GM12864 (cell line): Measurements from ENCODE around the gene NEDD9.
A peak's percentile ranks its signal among the peaks of the same experiment; 100 is the strongest.

Experiments used
- DNase-seq: peaks from one replicate; pipeline ENCODE4 v3.0.0-alpha.2; 2011; ENCODE audit warnings: low read depth
- H3K4me3 ChIP-seq: 2 replicates; pipeline ENCODE4 v1.5.1; 2011; ENCODE audit warnings: mild to moderate bottlenecking, low read depth, low read length, control low read depth
- TF ChIP-seq, protein P1 (sequence below): IDR thresholded peaks from 2 replicates; pipeline ENCODE4 v1.5.1; 2011; ENCODE audit warnings: low read depth, mild to moderate bottlenecking, moderate library complexity, low read length, control low read depth, inconsistent platforms; ENCODE audit errors: missing control alignments

The NEDD9 gene

GRCh38 chr6:11153447-11153846 lies 79.0 kb downstream of the NEDD9 start:
- TF ChIP-seq, protein P1, sequence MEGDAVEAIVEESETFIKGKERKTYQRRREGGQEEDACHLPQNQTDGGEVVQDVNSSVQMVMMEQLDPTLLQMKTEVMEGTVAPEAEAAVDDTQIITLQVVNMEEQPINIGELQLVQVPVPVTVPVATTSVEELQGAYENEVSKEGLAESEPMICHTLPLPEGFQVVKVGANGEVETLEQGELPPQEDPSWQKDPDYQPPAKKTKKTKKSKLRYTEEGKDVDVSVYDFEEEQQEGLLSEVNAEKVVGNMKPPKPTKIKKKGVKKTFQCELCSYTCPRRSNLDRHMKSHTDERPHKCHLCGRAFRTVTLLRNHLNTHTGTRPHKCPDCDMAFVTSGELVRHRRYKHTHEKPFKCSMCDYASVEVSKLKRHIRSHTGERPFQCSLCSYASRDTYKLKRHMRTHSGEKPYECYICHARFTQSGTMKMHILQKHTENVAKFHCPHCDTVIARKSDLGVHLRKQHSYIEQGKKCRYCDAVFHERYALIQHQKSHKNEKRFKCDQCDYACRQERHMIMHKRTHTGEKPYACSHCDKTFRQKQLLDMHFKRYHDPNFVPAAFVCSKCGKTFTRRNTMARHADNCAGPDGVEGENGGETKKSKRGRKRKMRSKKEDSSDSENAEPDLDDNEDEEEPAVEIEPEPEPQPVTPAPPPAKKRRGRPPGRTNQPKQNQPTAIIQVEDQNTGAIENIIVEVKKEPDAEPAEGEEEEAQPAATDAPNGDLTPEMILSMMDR = no peak
- DNase-seq = no peak
- no peak overlapping the region for H3K4me3 ChIP-seq

GRCh38 chr6:11152581-11152980 lies 79.9 kb downstream of the NEDD9 start:
- TF ChIP-seq, protein P1 = no peak
- no peak overlapping the region for H3K4me3 ChIP-seq
- no peak for DNase-seq

GRCh38 chr6:11151488-11151887 lies 81.0 kb downstream of the NEDD9 start:
- no peak for DNase-seq

DNA sequence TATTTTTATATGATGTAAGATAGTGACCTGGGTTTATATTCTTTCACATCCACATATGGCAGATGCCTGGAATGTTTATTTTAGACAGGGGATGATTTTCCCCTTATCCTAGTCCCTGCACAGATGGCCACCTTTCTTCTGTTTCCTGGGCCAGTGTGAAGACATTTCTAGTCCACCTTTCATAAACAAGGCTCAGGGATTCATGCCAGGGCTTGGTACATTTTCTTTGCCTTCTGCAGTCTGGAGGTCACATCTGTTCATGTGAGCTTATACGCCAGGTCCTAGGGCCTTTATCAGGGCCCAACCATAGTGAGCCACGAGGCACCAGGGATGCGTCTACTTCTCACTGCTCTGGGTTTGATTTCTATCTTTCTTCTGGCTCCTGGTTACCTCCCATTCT lies 82.9 kb downstream of the NEDD9 start:
- TF ChIP-seq, protein P1 = no peak
- no peak for DNase-seq
- H3K4me3 ChIP-seq = no peak overlapping the region

More at GRCh38 chr6:11151488-11151887, 81.0 kb downstream of the NEDD9 start:
- TF ChIP-seq, protein P1 = no peak
- no peak overlapping the region for H3K4me3 ChIP-seq

GRCh38 chr6:11146117-11146826 lies 86.2 kb downstream of the NEDD9 start:
- H3K4me3 ChIP-seq = no peak overlapping the region
- DNase-seq = no peak
- TF ChIP-seq, protein P1 = no peak

GRCh38 chr6:11144393-11144851 lies 88.0 kb downstream of the NEDD9 start:
- H3K4me3 ChIP-seq = no peak overlapping the region
- peak; percentile 61 for DNase-seq
- TF ChIP-seq, protein P1 = peak; percentile 88
